ENCODE data around the gene TMEM119. TPM values are rescaled to one million over a fixed set of nuclear protein-coding genes. Genes with fewer than 3 reads are reported as not detected.
A peak's percentile ranks its signal among the peaks of the same experiment; 100 is the strongest.

TMEM119 gene
- total RNA-seq, 1 experiment from 2014 or later = 0.80 TPM

- no peak for DNase-seq (ENCODE audit: low read depth)
Measured at GRCh38 chr12:108616941-108617858, 19.3 kb upstream of the TMEM119 start.

- no peak for DNase-seq (ENCODE audit: low read depth)
Measured at GRCh38 chr12:108616359-108616758, 18.5 kb upstream of the TMEM119 start.

GRCh38 chr12:108615918-108616317 is 18.0 kb upstream of the TMEM119 start:
- DNase-seq (ENCODE audit: low read depth) = no peak

- no peak for DNase-seq (ENCODE audit: low read depth)
Measured at GRCh38 chr12:108614639-108615038, 16.8 kb upstream of the TMEM119 start.

DNA sequence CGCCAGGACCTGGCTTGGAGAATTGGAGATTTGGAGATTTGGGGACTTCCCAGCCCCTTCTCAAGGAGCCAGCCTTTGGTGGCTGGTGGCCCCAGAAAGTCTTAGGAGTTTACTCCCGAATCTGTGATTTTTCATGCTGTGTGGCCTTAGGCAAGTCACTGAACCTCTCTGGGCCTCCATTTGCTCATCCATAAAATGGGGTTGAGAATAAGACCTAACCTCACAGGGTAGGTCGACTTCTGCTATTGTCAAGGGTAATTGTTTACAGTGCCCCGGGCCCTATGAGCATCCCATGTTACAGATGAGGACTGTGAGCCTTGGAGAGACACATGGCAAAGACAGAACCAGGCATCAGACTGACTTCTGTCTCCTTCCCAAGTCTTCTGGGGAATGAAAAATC is 16.2 kb upstream of the TMEM119 start:
- no peak for DNase-seq (ENCODE audit: low read depth)

DNA sequence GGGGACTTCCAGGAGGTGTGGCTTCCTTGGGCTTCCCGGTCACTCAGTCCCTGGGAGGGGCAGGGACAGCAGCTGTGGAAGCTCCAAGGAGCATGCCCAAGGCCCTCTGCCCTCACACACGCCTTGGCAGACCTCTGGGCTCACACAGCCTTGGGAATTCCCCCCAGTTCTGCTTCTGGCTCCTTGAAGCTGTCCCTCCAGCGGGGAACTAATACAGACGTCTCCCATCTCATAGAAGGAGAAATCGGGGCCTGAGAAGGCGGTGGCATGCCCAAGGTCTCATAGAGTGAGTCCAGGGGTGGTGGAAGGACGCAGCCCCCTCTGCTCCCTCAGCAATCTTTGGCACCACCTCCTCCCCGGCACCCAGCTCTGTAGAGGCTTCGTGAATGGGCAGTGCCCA is 15.7 kb upstream of the TMEM119 start:
- no peak for DNase-seq (ENCODE audit: low read depth)

DNA sequence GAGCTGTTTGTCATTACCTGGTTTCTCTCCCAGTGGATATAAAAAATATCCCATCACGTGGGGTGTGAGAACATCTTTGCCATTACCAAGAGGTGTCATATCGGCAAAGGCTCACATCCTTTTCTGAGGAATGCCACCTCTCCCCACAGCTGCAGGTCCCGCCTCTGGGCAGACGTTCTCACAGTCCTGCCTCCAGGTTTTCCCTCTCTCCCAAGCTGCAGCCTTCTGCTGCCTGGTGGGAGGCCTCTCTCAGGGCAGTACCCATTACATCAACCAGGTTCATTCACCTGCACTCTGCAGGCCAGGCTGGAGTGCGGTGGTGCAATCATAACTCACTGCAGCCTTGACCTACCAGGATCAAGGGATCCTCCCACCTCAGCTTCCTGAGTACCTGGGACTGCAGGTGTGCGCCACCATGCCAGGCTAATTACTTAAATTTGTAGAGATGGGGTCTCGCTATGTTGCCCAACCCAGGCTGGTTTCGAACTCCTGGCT is 15.0 kb upstream of the TMEM119 start:
- no peak for DNase-seq (ENCODE audit: low read depth)

DNA sequence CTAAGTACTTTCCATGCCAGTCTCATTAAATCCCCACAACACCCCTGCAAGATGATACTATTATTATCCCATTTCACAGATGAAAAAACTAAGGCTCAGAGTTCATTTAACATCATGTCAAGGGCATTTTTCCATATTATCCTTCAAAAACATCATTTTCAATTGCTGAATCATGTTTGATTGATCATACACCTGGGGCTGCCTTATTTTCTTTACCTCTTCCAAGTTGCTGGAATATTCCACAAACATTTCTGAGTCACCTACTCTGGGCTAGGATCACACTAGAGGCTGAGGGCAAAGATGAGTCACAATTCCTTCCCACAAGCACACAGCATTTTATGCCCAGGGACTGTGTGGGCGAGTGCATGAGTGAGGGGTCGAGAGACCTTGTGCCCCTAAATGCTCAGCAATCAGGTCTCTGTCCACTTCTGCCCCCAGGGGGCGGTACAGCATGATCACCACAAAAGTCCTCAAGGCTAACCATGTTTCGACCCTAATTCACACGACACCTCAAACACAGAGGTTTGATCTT is 14.1 kb upstream of the TMEM119 start:
- DNase-seq (ENCODE audit: low read depth) = peak; percentile 96

- DNase-seq (ENCODE audit: low read depth) = no peak
Measured at GRCh38 chr12:108610856-108611605, 13.1 kb upstream of the TMEM119 start.

DNA sequence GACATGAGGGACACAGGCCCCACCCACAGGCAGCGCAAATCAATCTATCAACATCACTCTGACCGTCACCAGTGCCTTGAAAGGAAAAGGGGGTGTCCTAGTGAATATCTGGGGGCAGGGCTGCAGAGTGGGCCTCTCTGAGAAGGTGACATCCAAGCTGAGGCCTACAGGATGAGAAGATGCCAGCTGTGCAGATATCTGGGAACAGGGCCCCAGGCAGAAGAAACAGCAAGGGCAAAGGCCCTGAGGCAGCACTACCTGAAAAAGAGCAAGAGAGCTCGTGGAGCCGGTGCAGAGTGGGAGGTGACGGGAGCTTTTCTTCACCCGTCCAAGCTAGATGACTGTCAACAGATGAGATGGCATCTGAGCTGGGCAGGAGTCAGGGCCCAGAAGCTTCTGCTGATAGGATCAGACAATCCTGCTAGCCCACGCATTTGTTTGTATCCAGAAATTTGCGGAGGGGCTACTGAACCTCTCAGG is 12.5 kb upstream of the TMEM119 start:
- no peak for DNase-seq (ENCODE audit: low read depth)

DNA sequence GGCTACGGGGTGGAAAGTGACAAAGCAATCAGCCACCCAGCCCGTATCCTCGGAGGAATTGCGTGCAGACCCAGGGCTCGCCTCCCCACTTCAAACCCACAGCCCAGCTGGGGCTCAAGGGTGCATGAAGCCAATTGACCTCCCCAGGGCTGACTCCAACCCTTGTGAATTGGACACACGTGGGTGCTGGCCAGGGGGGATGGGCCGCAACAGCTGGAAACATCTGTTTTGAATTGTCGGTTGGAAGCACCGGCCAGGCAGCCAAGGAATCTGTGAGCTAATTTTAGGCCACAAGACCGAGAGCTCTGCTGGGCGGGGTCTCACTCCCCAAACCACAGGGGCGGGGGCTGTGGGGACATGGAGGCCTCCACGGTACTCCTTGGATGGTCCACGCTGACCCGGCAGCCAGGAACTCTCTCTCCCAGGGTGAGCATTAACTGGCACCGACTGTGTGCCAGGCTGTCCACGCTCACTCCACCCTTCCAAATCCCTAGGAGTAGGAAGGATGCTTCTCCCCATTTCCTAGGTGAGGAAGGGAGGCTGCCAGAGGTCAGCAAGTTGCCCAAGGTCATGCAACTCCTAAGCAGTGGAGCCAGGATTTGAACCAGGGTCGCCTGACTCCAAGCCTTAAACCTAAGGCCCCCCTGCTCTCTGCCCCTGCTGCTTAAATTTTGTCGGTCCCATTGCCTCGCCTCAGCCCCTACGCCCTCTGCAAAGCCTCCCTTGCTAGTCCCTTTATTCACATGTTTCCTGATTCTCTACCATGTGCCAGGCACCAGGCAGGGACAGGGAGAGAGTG is 11.9 kb upstream of the TMEM119 start:
- DNase-seq (ENCODE audit: low read depth) = peak; percentile 69

GRCh38 chr12:108608616-108609015 is 10.7 kb upstream of the TMEM119 start:
- no peak for DNase-seq (ENCODE audit: low read depth)

DNA sequence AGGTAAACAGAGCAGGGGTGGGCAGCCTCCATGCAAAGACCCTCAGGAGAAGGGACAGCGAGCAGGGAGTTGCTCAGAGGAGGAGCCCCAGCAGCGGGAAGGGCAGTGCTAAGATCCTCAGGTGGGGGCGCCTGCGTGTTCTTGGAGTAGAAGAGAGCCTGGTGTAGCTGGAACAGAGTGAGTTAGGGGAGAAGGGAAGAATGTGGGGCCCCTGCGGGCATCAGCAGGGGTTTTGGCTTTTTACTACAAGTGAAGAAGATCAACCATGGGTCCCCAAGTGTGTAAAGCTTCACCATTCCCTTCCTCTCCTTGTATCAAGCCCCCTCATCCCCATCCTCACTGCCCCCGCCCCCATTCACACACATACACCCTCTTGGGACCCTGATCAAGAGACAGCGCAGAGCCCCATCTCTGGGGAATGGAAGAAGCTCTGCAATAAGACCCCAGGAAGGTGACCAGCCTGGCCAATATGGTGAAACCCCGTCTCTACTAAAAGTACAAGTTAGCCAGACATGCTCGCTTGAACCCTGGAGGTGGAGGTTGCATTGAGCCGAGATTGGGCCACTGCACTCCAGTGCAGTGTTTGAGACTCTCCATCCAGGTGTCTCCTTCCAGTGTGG is 10.2 kb upstream of the TMEM119 start:
- no peak for DNase-seq (ENCODE audit: low read depth)

DNA sequence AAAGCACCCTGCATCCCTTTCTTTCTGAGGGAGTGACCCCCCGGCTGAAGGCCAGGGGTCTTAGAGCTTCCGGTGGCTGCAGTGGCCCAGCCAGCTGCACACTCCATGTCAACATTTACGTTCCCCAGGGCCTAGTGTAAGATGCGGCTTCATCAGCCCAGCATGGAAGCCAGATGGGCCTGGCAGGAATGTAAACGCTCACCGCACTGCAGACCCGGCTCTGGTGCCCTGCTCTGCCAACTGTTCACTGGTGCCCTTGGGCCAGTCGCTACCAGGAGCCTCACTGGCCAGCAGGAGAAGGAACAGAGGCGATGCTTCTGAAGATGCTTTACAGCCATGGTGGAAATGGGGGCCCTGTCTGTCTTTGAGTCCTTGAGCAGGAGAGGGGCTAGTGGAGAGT is 8.6 kb upstream of the TMEM119 start:
- no peak for DNase-seq (ENCODE audit: low read depth)

DNA sequence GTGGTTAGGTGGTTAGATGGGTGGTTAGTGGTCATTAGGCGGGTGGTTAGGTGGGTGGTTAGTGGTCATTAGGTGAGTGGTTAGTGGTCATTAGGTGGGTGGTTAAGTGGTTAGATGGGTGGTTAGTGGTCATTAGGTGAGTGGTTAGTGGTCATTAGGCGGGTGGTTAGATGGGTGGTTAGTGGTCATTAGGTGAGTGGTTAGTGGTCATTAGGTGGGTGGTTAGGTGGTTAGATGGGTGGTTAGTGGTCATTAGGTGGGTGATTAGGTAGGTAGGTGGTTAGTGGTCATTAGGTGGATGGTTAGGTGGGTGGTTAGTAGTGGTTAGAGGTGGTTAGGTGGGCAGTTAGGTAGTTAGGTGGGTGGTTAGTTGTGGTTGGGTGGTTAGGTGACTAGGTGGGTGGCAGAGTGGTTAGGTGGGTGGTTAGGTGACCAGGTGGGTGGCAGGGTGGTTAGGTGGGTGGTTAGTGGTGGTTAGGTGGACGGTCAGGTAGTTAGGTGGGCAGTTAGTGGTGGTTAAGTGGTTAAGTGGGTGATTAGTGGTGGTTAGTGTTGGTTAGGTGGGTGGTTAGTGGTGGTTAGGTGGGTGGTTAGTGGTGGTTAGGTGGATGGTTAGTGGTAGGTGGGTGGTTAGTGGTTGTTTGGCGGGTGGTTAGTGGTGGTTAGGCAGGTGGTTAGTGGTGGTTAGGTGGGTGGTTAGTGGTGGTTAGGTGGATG is 8.0 kb upstream of the TMEM119 start:
- DNase-seq (ENCODE audit: low read depth) = no peak

DNA sequence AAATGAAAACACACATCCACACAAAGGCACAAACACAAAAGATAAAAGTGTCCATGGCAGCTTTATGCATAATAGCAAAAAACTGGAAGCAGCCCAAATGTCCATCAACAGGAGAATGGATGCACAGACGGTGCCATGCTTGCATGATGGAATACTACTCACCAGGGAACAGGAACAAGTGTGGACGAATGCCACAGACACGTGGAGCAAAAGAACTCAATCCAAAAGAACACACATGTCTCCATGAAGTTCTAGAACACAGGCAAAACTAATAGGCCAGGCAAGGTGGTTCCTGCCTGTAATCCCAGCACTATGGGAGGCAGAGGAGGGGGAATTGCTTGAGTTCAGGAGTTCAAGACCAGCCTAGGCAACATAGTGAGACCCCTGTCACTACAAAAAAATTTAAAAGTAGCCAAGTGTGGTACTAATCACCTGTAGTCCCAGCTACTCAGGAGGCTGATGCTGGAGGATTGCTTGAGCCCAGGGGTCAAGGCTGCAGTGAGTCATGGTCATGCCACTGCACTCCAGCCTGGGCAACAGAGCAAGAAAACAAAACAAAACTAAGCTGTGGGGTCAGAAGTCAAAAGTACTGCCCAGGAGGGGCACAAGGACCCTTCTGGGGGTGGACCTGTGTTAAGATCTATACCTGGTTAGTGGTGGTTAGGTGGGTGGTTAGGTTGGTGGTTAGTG is 7.3 kb upstream of the TMEM119 start:
- peak; percentile 43 for DNase-seq (ENCODE audit: low read depth)

- no peak for DNase-seq (ENCODE audit: low read depth)
Measured at GRCh38 chr12:108604208-108604941, 6.5 kb upstream of the TMEM119 start.

DNA sequence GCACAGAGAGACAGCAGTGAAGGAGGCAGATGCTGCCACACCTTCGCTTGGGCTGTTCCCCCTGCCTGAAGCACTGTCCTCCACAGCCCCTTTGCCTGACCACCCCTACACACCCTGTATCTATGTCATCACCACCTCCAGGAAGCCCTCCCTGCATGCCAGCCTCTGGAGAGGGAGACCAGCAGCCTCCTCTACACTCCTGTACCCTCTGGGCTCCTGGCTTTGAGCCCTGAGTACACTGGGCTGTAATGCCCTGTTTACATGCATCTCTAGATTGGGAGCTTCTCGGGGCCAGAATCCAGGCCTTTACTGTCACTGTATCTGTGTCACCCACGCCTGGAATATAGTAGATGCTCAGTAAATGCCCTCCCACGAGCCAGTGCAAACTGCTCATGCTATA is 5.9 kb upstream of the TMEM119 start:
- no peak for DNase-seq (ENCODE audit: low read depth)

All from LHCN-M2 (cell line).